H1 (cell line): ENCODE data around the gene C19orf47.

Experiments used
- CEBPB ChIP-seq: IDR thresholded peaks from 2 replicates; pipeline ENCODE4 v1.6.1; 2012; ENCODE audit warnings: low read depth, low read length
- EZH2 ChIP-seq: fragments of 200-600 bp; sonication (generic); IDR thresholded peaks from 2 replicates; pipeline ENCODE4 v1.7.1; 2012; ENCODE audit warnings: low read depth, mild to moderate bottlenecking, moderate library complexity, low read length, inconsistent platforms; ENCODE audit not compliant: severe bottlenecking
- JUN ChIP-seq: IDR thresholded peaks from 2 replicates; pipeline ENCODE4 v1.6.1; 2011; ENCODE audit warnings: low read depth, mild to moderate bottlenecking, improper control_type of control experiment, low read length
- POLR2A ChIP-seq, 2 experiments: IDR thresholded peaks; 1 replicate in 1 of 2; 2 replicates in 1 of 2; pipeline ENCODE4 v1.6.1; 2011; ENCODE audit warnings: low read depth in 2 of 2, low read length in 2 of 2, mild to moderate bottlenecking in 2 of 2; ENCODE audit errors: control extremely low read depth in 1 of 2
- POLR2AphosphoS5 ChIP-seq: IDR thresholded peaks from 2 replicates; pipeline ENCODE4 v1.6.1; 2011; ENCODE audit warnings: low read depth, low read length
- SP2 ChIP-seq: IDR thresholded peaks from 2 replicates; pipeline ENCODE4 v1.6.1; 2012; ENCODE audit warnings: mild to moderate bottlenecking, low read length, inconsistent platforms
- TF ChIP-seq, protein P1 (sequence below), 3 experiments: IDR thresholded peaks; 1 replicate in 2 of 3; 2 replicates in 1 of 3; pipeline versions ENCODE4 v1.5.1 to v1.6.1; 2011; ENCODE audit warnings: low read length in 3 of 3, mild to moderate bottlenecking in 3 of 3, inconsistent platforms in 2 of 3, low read depth in 1 of 3, moderate library complexity in 1 of 3; ENCODE audit not compliant: insufficient read depth in 1 of 3; ENCODE audit errors: control extremely low read depth in 1 of 3
- TF ChIP-seq, protein P2 (sequence below): IDR thresholded peaks from 2 replicates; pipeline ENCODE4 v1.6.1; 2011; ENCODE audit warnings: low read length, improper control_type of control experiment

DNA sequence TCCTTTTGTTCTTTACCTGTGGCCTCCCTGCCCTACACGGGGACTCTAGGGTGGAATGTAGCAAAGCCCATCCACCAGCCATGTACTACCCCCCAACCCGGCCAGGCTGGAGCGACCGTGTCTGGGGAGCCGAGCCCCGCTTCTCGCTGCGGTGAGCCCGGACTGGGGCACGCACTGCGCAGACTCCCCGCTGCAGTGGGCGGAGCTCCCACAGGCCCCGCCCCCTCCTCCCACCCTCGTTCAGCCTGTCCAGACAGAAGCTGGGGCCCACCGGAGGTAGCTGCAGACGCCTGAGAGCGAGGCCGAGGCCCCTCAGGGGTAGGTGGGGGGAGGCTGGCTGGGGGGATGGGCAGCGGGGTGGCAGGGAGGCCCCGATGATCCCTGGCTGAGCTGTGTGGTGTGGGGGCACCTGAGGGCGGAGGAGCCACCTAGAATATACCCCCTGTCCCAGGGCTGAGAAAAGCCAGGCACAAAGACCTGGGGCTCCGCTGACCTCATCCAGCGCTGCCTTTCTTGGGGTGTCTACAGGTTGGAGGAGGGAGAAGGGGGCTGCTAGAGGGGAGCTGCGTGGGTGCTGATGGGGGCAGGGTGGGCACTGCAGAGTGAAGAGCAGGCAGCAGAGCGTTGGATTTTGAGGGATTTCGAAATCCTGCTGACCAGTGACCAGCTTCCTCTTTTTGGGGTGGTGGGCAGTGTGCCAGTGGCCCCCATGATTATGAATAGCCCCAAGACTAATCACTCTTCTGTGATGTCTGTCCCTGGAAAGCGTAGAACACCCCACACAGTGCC, 17.6 kb upstream of the C19orf47 start:
- TF ChIP-seq, protein P1, sequence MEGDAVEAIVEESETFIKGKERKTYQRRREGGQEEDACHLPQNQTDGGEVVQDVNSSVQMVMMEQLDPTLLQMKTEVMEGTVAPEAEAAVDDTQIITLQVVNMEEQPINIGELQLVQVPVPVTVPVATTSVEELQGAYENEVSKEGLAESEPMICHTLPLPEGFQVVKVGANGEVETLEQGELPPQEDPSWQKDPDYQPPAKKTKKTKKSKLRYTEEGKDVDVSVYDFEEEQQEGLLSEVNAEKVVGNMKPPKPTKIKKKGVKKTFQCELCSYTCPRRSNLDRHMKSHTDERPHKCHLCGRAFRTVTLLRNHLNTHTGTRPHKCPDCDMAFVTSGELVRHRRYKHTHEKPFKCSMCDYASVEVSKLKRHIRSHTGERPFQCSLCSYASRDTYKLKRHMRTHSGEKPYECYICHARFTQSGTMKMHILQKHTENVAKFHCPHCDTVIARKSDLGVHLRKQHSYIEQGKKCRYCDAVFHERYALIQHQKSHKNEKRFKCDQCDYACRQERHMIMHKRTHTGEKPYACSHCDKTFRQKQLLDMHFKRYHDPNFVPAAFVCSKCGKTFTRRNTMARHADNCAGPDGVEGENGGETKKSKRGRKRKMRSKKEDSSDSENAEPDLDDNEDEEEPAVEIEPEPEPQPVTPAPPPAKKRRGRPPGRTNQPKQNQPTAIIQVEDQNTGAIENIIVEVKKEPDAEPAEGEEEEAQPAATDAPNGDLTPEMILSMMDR (IDR thresholded peaks at IDR 0.05; ENCODE audit: control extremely low read depth in 1 of 3, insufficient read depth in 1 of 3, low read depth in 1 of 3, low read length in 3 of 3), result no peak
- TF ChIP-seq, protein P2, sequence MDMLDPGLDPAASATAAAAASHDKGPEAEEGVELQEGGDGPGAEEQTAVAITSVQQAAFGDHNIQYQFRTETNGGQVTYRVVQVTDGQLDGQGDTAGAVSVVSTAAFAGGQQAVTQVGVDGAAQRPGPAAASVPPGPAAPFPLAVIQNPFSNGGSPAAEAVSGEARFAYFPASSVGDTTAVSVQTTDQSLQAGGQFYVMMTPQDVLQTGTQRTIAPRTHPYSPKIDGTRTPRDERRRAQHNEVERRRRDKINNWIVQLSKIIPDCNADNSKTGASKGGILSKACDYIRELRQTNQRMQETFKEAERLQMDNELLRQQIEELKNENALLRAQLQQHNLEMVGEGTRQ, result no peak
- TF ChIP-seq EZH2 (no peak), POLR2A (IDR thresholded peaks at IDR 0.05; ENCODE audit: control extremely low read depth in 1 of 2, low read depth in 2 of 2, low read length in 2 of 2) (no peak; a peak in 1 of 3 replicates), JUN (no peak), POLR2AphosphoS5 (0 out of 2 replicates have a peak, but pooled peaks have one; percentile 17), SP2 (no peak), CEBPB (peak; percentile 18; the same call in 1 of the 2 replicates)
